HUES64 (cell line): ENCODE data around the gene B3GALT6.

ENCODE experiments used
- H3K27ac ChIP-seq: 2 replicates; pipeline ENCODE4 v1.7.0; 2013; ENCODE audit warnings: low read depth, low read length, inconsistent platforms
- H3K27me3 ChIP-seq: 2 replicates; pipeline ENCODE4 v1.6.1; 2013; ENCODE audit warnings: mild to moderate bottlenecking, low read length; ENCODE audit not compliant: insufficient read depth
- H3K36me3 ChIP-seq: 2 replicates; pipeline ENCODE4 v1.6.1; 2013; ENCODE audit warnings: mild to moderate bottlenecking, low read length; ENCODE audit not compliant: insufficient read depth
- H3K4me1 ChIP-seq: 2 replicates; pipeline ENCODE4 v1.6.1; 2013; ENCODE audit warnings: mild to moderate bottlenecking, low read length, moderate library complexity; ENCODE audit not compliant: insufficient read depth
- H3K4me3 ChIP-seq: 2 replicates; pipeline ENCODE4 v1.5.1; 2013; ENCODE audit warnings: mild to moderate bottlenecking, low read length, moderate library complexity
- H3K9ac ChIP-seq: 2 replicates; pipeline ENCODE4 v1.6.1; 2013; ENCODE audit warnings: mild to moderate bottlenecking, low read depth, low read length
- H3K9me3 ChIP-seq: 2 replicates; pipeline ENCODE4 v1.6.1; 2013; ENCODE audit warnings: low read depth, low read length; ENCODE audit not compliant: insufficient read depth
- WGBS: fragments of 150-250, 120-280 bp; methylation state at CpG from one replicate; pipeline ENCODE4 v1.1.7; 2013; ENCODE audit warnings: missing lambda C conversion rate; 5-methylcytosine and 5-hydroxymethylcytosine counted together

B3GALT6 gene

GRCh38 chr1:1262758-1263157 is 30.7 kb downstream of the B3GALT6 start:
- Histone ChIP-seq H3K9ac (no peak overlapping the region), H3K4me1 (no peaks in the 10 kb centered on the region), H3K27ac (no peak overlapping the region), H3K4me3 (no peak overlapping the region), H3K9me3 (no peaks in the 10 kb centered on the region), H3K27me3 (no peaks in the 10 kb centered on the region), H3K36me3 (peaks cover 74% of the 10 kb centered on the region)
- WGBS, result 95% methylated on average over 8 of the region's 8 CpGs

- 93% methylated on average over 9 of the region's 9 CpGs for WGBS
- Histone ChIP-seq H3K36me3 (peaks cover 80% of the 10 kb centered on the region), H3K27me3 (no peaks in the 10 kb centered on the region), H3K9me3 (no peaks in the 10 kb centered on the region), H3K27ac (no peak overlapping the region), H3K4me1 (no peaks in the 10 kb centered on the region), H3K4me3 (no peak overlapping the region), H3K9ac (no peak overlapping the region)
Observed at GRCh38 chr1:1264026-1264425, 32.0 kb downstream of the B3GALT6 start.

GRCh38 chr1:1264868-1265272 is 32.8 kb downstream of the B3GALT6 start:
- Histone ChIP-seq H3K9me3 (no peaks in the 10 kb centered on the region), H3K9ac (no peak overlapping the region), H3K36me3 (peaks cover 74% of the 10 kb centered on the region), H3K4me3 (no peak overlapping the region), H3K27me3 (no peaks in the 10 kb centered on the region), H3K4me1 (no peaks in the 10 kb centered on the region), H3K27ac (peak overlapping the region; percentile 6; the same call in 1 of the 2 replicates)
- 89% methylated on average over 10 of the region's 10 CpGs for WGBS

- no peaks in the 10 kb centered on the region for H3K9me3 ChIP-seq
- H3K36me3 ChIP-seq, result peaks cover 60% of the 10 kb centered on the region
- H3K4me1 ChIP-seq, result no peaks in the 10 kb centered on the region; the same call in 1 of the 2 replicates
- no peak overlapping the region for H3K27ac ChIP-seq
- H3K4me3 ChIP-seq, result no peak overlapping the region
- WGBS, result 95% methylated on average over 39 of the region's 39 CpGs
- no peak overlapping the region for H3K9ac ChIP-seq
- no peaks in the 10 kb centered on the region for H3K27me3 ChIP-seq
Observed at GRCh38 chr1:1267488-1268283, 35.6 kb downstream of the B3GALT6 start.

GRCh38 chr1:1268284-1268682 is 36.2 kb downstream of the B3GALT6 start:
- Histone ChIP-seq H3K27ac (no peak overlapping the region), H3K27me3 (no peaks in the 10 kb centered on the region), H3K9ac (no peak overlapping the region), H3K4me1 (no peaks in the 10 kb centered on the region; the same call in 1 of the 2 replicates), H3K4me3 (no peak overlapping the region), H3K36me3 (peaks cover 54% of the 10 kb centered on the region), H3K9me3 (no peaks in the 10 kb centered on the region)
- WGBS, result 97% methylated on average over 13 of the region's 13 CpGs

- H3K9ac ChIP-seq, result no peak overlapping the region; the same call in 1 of the 2 replicates
- H3K27ac ChIP-seq, result no peak overlapping the region
- H3K36me3 ChIP-seq, result peaks cover 30% of the 10 kb centered on the region
- no peaks in the 10 kb centered on the region; the same call in 1 of the 2 replicates for H3K4me1 ChIP-seq
- 92% methylated on average over 7 of the region's 7 CpGs for WGBS
- H3K9me3 ChIP-seq, result no peaks in the 10 kb centered on the region
- no peak overlapping the region for H3K4me3 ChIP-seq
- no peaks in the 10 kb centered on the region for H3K27me3 ChIP-seq
Observed at GRCh38 chr1:1270813-1271212, 38.8 kb downstream of the B3GALT6 start.

- WGBS, result 52% methylated on average over 43 of the region's 43 CpGs
- Histone ChIP-seq H3K4me3 (peak overlapping the region; percentile 95), H3K4me1 (no peaks in the 10 kb centered on the region; the same call in 1 of the 2 replicates), H3K27ac (no peak overlapping the region; the same call in none of the 2 replicates), H3K36me3 (peaks cover 20% of the 10 kb centered on the region), H3K9me3 (no peaks in the 10 kb centered on the region), H3K27me3 (no peaks in the 10 kb centered on the region), H3K9ac (peak overlapping the region; percentile 98)
Observed at GRCh38 chr1:1272341-1273208, 40.5 kb downstream of the B3GALT6 start.

- Histone ChIP-seq H3K4me1 (no peaks in the 10 kb centered on the region; the same call in 1 of the 2 replicates), H3K4me3 (peak overlapping the region; percentile 95), H3K27me3 (no peaks in the 10 kb centered on the region), H3K9me3 (no peaks in the 10 kb centered on the region), H3K36me3 (peaks cover 15% of the 10 kb centered on the region), H3K9ac (peak overlapping the region; percentile 98), H3K27ac (peak overlapping the region; percentile 68)
- under 1% methylated on average over 31 of the region's 31 CpGs for WGBS
Observed at GRCh38 chr1:1273209-1273511, 41.1 kb downstream of the B3GALT6 start.

GRCh38 chr1:1273512-1274298 is 41.7 kb downstream of the B3GALT6 start, which contains the start of gene UBE2J2:
TSS of gene UBE2J2 (minus strand) at chr1:1273854. CDS start at chr1:1267992, 5,862 bp downstream.
- Histone ChIP-seq H3K27me3 (no peaks in the 10 kb centered on the region), H3K4me1 (no peaks in the 10 kb centered on the region; the same call in 1 of the 2 replicates), H3K27ac (peak within 1 kb of the TSS; percentile 68), H3K4me3 (peak within 1 kb of the TSS; percentile 95), H3K36me3 (peaks cover 10% of the 10 kb centered on the region), H3K9ac (peak within 1 kb of the TSS; percentile 98), H3K9me3 (no peaks in the 10 kb centered on the region)
- WGBS, result under 1% methylated on average over 103 of the region's 105 CpGs

- peak overlapping the region; percentile 74 for H3K9ac ChIP-seq
- H3K27ac ChIP-seq, result no peak overlapping the region
- peaks cover 9% of the 10 kb centered on the region; the same call in 1 of the 2 replicates for H3K36me3 ChIP-seq
- H3K27me3 ChIP-seq, result no peaks in the 10 kb centered on the region
- H3K4me3 ChIP-seq, result peak overlapping the region; percentile 95
- H3K4me1 ChIP-seq, result no peaks in the 10 kb centered on the region; the same call in 1 of the 2 replicates
- no peaks in the 10 kb centered on the region for H3K9me3 ChIP-seq
- 34% methylated on average over 27 of the region's 31 CpGs for WGBS
Observed at GRCh38 chr1:1274299-1274930, 42.4 kb downstream of the B3GALT6 start.
